Neuronal stem cell (in vitro differentiated cells): ENCODE measurements around the gene CYTH1.

Source experiments
- DNase-seq: peaks from one replicate; pipeline ENCODE4 v3.0.0-alpha.2; 2013; ENCODE audit warnings: low spot score
- H2AFZ ChIP-seq: one replicate; pipeline ENCODE4 v1.6.1; 2013; ENCODE audit warnings: mild to moderate bottlenecking, low read length, inconsistent platforms
- H2AK5ac ChIP-seq: 2 replicates; pipeline ENCODE4 v1.6.1; 2013; ENCODE audit warnings: low read depth, mild to moderate bottlenecking, inconsistent platforms, low read length, moderate library complexity, mixed read lengths
- H2BK120ac ChIP-seq: 2 replicates; pipeline ENCODE4 v1.6.1; 2013; ENCODE audit warnings: low read depth, mild to moderate bottlenecking, inconsistent platforms, low read length, moderate library complexity, mixed read lengths
- H2BK12ac ChIP-seq: one replicate; pipeline ENCODE4 v1.6.1; 2013; ENCODE audit warnings: low read length, inconsistent platforms
- H2BK15ac ChIP-seq: 2 replicates; pipeline ENCODE4 v1.6.1; 2013; ENCODE audit warnings: mild to moderate bottlenecking, low read length, inconsistent platforms, mixed read lengths
- H2BK5ac ChIP-seq: one replicate; pipeline ENCODE4 v1.6.1; 2013; ENCODE audit warnings: inconsistent platforms, mild to moderate bottlenecking, low read length, moderate library complexity
- H3K14ac ChIP-seq: one replicate; pipeline ENCODE4 v1.6.1; 2013; ENCODE audit warnings: low read length, inconsistent platforms
- H3K18ac ChIP-seq: 2 replicates; pipeline ENCODE4 v1.6.1; 2013; ENCODE audit warnings: low read length, inconsistent platforms
- H3K23ac ChIP-seq: 2 replicates; pipeline ENCODE4 v1.6.1; 2013; ENCODE audit warnings: low read depth, mild to moderate bottlenecking, mixed read lengths, low read length, inconsistent platforms; ENCODE audit not compliant: poor library complexity
- H3K27ac ChIP-seq: replicated peaks from 3 replicates; pipeline ENCODE4 v1.5.1; 2013; ENCODE audit warnings: low read length, inconsistent platforms
- H3K27me3 ChIP-seq, 3 experiments: 2 replicates each; pipeline ENCODE4 v1.6.1; 2013; ENCODE audit warnings: low read length in 3 of 3, mild to moderate bottlenecking in 2 of 3, inconsistent platforms in 1 of 3, low read depth in 1 of 3, mixed read lengths in 1 of 3, moderate library complexity in 1 of 3; ENCODE audit not compliant: control insufficient read depth in 3 of 3, insufficient read depth in 3 of 3
- H3K36me3 ChIP-seq, 2 donors: replicated peaks in 1 of 2; 2 replicates each; pipeline ENCODE4 v1.6.1; 2013; ENCODE audit warnings: low read length in 2 of 2; ENCODE audit not compliant: control insufficient read depth in 2 of 2, insufficient read depth in 2 of 2
- H3K4ac ChIP-seq: 2 replicates; pipeline ENCODE4 v1.6.1; 2013; ENCODE audit warnings: inconsistent platforms, mild to moderate bottlenecking, low read length, moderate library complexity
- H3K4me1 ChIP-seq, 2 donors: 1 replicate in 1 of 2; 2 replicates in 1 of 2; pipeline ENCODE4 v1.6.1; 2013; ENCODE audit warnings: low read length in 2 of 2, low read depth in 1 of 2; ENCODE audit not compliant: control insufficient read depth in 2 of 2, insufficient read depth in 1 of 2
- H3K4me2 ChIP-seq: one replicate; pipeline ENCODE4 v1.6.1; 2013; ENCODE audit warnings: mild to moderate bottlenecking, low read length, inconsistent platforms; ENCODE audit not compliant: insufficient read depth, poor library complexity, severe bottlenecking
- H3K4me3 ChIP-seq, 2 donors: 2 replicates each; pipeline ENCODE4 v1.5.1; 2013; ENCODE audit warnings: low read length in 2 of 2, mild to moderate bottlenecking in 2 of 2, inconsistent platforms in 1 of 2, moderate library complexity in 1 of 2
- H3K79me1 ChIP-seq: one replicate; pipeline ENCODE4 v1.6.1; 2013; ENCODE audit warnings: low read depth, mild to moderate bottlenecking, inconsistent platforms, low read length, moderate library complexity
- H3K9ac ChIP-seq: one replicate; pipeline ENCODE4 v1.6.1; 2013; ENCODE audit warnings: mild to moderate bottlenecking, low read depth, low read length, inconsistent platforms; ENCODE audit not compliant: poor library complexity
- H3K9me3 ChIP-seq, 2 donors: replicated peaks in 1 of 2; 2 replicates each; pipeline versions ENCODE3 to v1.6.1; 2013; ENCODE audit warnings: low read length in 2 of 2, mild to moderate bottlenecking in 2 of 2, inconsistent platforms in 1 of 2, low read depth in 1 of 2, mixed read lengths in 1 of 2, moderate library complexity in 1 of 2; ENCODE audit not compliant: control insufficient read depth in 2 of 2, insufficient read depth in 1 of 2
- H4K8ac ChIP-seq: one replicate; pipeline ENCODE4 v1.6.1; 2013; ENCODE audit warnings: low read depth, mild to moderate bottlenecking, inconsistent platforms, low read length, moderate library complexity
- H4K91ac ChIP-seq: one replicate; pipeline ENCODE4 v1.6.1; 2013; ENCODE audit warnings: low read length, low read depth, mild to moderate bottlenecking, inconsistent platforms; ENCODE audit not compliant: poor library complexity
- WGBS, 2 donors: extraction: QIAGEN DNeasy Blood & Tissue Kit; methylation state at CpG; one replicate each; pipeline ENCODE4 v1.1.7; 2013; ENCODE audit warnings: missing lambda C conversion rate in 2 of 2, mixed read lengths in 1 of 2; ENCODE audit not compliant: insufficient read length in 2 of 2, insufficient replicate concordance in 1 of 2; ENCODE audit errors: extremely low coverage in 2 of 2; 5-methylcytosine and 5-hydroxymethylcytosine counted together

Gene CYTH1

GRCh38 chr17:78678222-78678557, 103.9 kb downstream of the CYTH1 start:
- H3K23ac ChIP-seq: no peak overlapping the region
- no CpG with 5 or more reads among the region's 11 CpGs for WGBS, 2 donors
- no peak overlapping the region for H3K14ac ChIP-seq
- H2AK5ac ChIP-seq: no peak overlapping the region
- H3K18ac ChIP-seq: no peak overlapping the region
- H4K8ac ChIP-seq: no peak overlapping the region
- H3K4ac ChIP-seq: no peak overlapping the region
- H2BK5ac ChIP-seq: no peak overlapping the region
- H3K4me2 ChIP-seq: no peak overlapping the region
- peaks cover 12 to 71% of the 10 kb centered on the region in 2 donors for H3K36me3 ChIP-seq
- no peaks in the 10 kb centered on the region for H3K9me3 ChIP-seq
- H4K91ac ChIP-seq: no peak overlapping the region
- H2BK120ac ChIP-seq: no peak overlapping the region
- H2BK15ac ChIP-seq: no peak overlapping the region
- H3K4me3 ChIP-seq: no peak overlapping the region
- DNase-seq: no peak
- H3K4me1 ChIP-seq: peaks cover 0 to 5% of the 10 kb centered on the region in 2 donors
- no peak overlapping the region for H3K27ac ChIP-seq
- no peaks in the 10 kb centered on the region for H3K79me1 ChIP-seq
- no peak overlapping the region for H2AFZ ChIP-seq
- no peak overlapping the region for H2BK12ac ChIP-seq
- H3K9ac ChIP-seq: no peak overlapping the region
- no peaks in the 10 kb centered on the region for H3K27me3 ChIP-seq

- Histone ChIP-seq H4K91ac (no peak overlapping the region), H3K27me3 (no peaks in the 10 kb centered on the region), H3K4me2 (no peak overlapping the region), H2BK120ac (no peak overlapping the region), H3K36me3 (peaks cover 12 to 77% of the 10 kb centered on the region in 2 donors), H2BK5ac (no peak overlapping the region), H3K4me3 (no peak overlapping the region), H3K4ac (no peak overlapping the region), H2BK12ac (no peak overlapping the region), H2AK5ac (no peak overlapping the region), H3K79me1 (no peaks in the 10 kb centered on the region), H2AFZ (no peak overlapping the region), H3K23ac (no peak overlapping the region), H3K9me3 (no peaks in the 10 kb centered on the region), H3K27ac (no peak overlapping the region), H3K18ac (no peak overlapping the region), H3K9ac (no peak overlapping the region), H3K4me1 (peaks cover 0 to 3% of the 10 kb centered on the region in 2 donors), H2BK15ac (no peak overlapping the region), H4K8ac (no peak overlapping the region), H3K14ac (no peak overlapping the region)
- DNase-seq: no peak
- WGBS, 2 donors: no CpG with 5 or more reads among the region's 25 CpGs
Observed at GRCh38 chr17:78677303-78678221, 104.5 kb downstream of the CYTH1 start.

GRCh38 chr17:78676412-78677302, 105.4 kb downstream of the CYTH1 start:
- H3K4ac ChIP-seq: no peak overlapping the region
- H3K9me3 ChIP-seq: no peaks in the 10 kb centered on the region
- no peak overlapping the region for H3K18ac ChIP-seq
- no peak overlapping the region for H3K4me2 ChIP-seq
- peaks cover 12 to 78% of the 10 kb centered on the region in 2 donors for H3K36me3 ChIP-seq
- H4K8ac ChIP-seq: no peak overlapping the region
- no peak overlapping the region for H2BK120ac ChIP-seq
- no peak overlapping the region for H2AK5ac ChIP-seq
- no peak overlapping the region for H2AFZ ChIP-seq
- peak overlapping the region; percentile 34 for H3K23ac ChIP-seq
- H3K9ac ChIP-seq: no peak overlapping the region
- no peak overlapping the region for H2BK12ac ChIP-seq
- H3K79me1 ChIP-seq: no peaks in the 10 kb centered on the region
- H3K4me1 ChIP-seq: no peaks in the 10 kb centered on the region
- no peak overlapping the region for H2BK5ac ChIP-seq
- no peak overlapping the region for H3K14ac ChIP-seq
- no peaks in the 10 kb centered on the region for H3K27me3 ChIP-seq
- no peak overlapping the region for H4K91ac ChIP-seq
- no peak for DNase-seq
- no peak overlapping the region for H3K27ac ChIP-seq
- H3K4me3 ChIP-seq: no peak overlapping the region
- no CpG with 5 or more reads among the region's 26 CpGs for WGBS, 2 donors
- no peak overlapping the region for H2BK15ac ChIP-seq

- H2AK5ac ChIP-seq: no peak overlapping the region
- no peak overlapping the region for H3K4me3 ChIP-seq
- H3K27me3 ChIP-seq: no peaks in the 10 kb centered on the region
- H3K14ac ChIP-seq: no peak overlapping the region
- no peaks in the 10 kb centered on the region for H3K4me1 ChIP-seq
- H3K9me3 ChIP-seq: peaks cover 0 to 4% of the 10 kb centered on the region in 2 donors
- no peak overlapping the region for H2BK12ac ChIP-seq
- no peak overlapping the region for H3K18ac ChIP-seq
- no peaks in the 10 kb centered on the region for H3K79me1 ChIP-seq
- H3K4me2 ChIP-seq: no peak overlapping the region
- H3K36me3 ChIP-seq: peaks cover 12 to 78% of the 10 kb centered on the region in 2 donors
- no peak overlapping the region for H3K23ac ChIP-seq
- H4K8ac ChIP-seq: no peak overlapping the region
- H3K4ac ChIP-seq: no peak overlapping the region
- no peak overlapping the region for H4K91ac ChIP-seq
- H3K27ac ChIP-seq: no peak overlapping the region
- H2AFZ ChIP-seq: no peak overlapping the region
- no peak overlapping the region for H2BK120ac ChIP-seq
- H3K9ac ChIP-seq: no peak overlapping the region
- H2BK5ac ChIP-seq: no peak overlapping the region
- H2BK15ac ChIP-seq: no peak overlapping the region
- DNase-seq: no peak
- WGBS, 2 donors: no CpG with 5 or more reads among the region's 15 CpGs
Observed at GRCh38 chr17:78675836-78676235, 106.2 kb downstream of the CYTH1 start.
